HEK293 (cell line): ENCODE measurements around the gene ANO2.

Experiments
- CTCF ChIP-seq: fragments of 450-650 bp; formaldehyde crosslinking; IDR thresholded peaks from 2 replicates; pipeline ENCODE4 v1.5.1; 2016; ENCODE audit warnings: missing biosample characterization, missing genetic modification characterization
- HOXA7 ChIP-seq: sonication (generic); formaldehyde crosslinking; IDR thresholded peaks from 2 replicates; pipeline ENCODE4 v1.8.1; 2022; ENCODE audit warnings: missing genetic modification reagents, borderline replicate concordance
- PBX3 ChIP-seq: sonication (generic); formaldehyde crosslinking; IDR thresholded peaks from 2 replicates; pipeline ENCODE4 v1.8.1; 2022; ENCODE audit warnings: mild to moderate bottlenecking, moderate library complexity, missing genetic modification reagents
- ZBTB49 ChIP-seq: fragments of 450-650 bp; formaldehyde crosslinking; IDR thresholded peaks from 2 replicates; pipeline ENCODE4 v1.5.1; 2016; ENCODE audit warnings: missing biosample characterization, missing genetic modification characterization, low read depth
- ZNF184 ChIP-seq: fragments of 450-650 bp; IDR thresholded peaks from 2 replicates; pipeline ENCODE4 v1.5.1; 2018; ENCODE audit warnings: missing biosample characterization, mild to moderate bottlenecking, missing genetic modification characterization
- ZNF302 ChIP-seq: fragments of 450-650 bp; formaldehyde crosslinking; IDR thresholded peaks from 2 replicates; pipeline ENCODE4 v1.5.1; 2016; ENCODE audit warnings: missing biosample characterization, missing genetic modification characterization, low read depth
- ZNF530 ChIP-seq: fragments of 450-650 bp; formaldehyde crosslinking; IDR thresholded peaks from 2 replicates; pipeline ENCODE4 v1.5.1; 2016; ENCODE audit warnings: low read depth, missing biosample characterization, missing genetic modification characterization
- ZNF571 ChIP-seq: fragments of 450-650 bp; formaldehyde crosslinking; IDR thresholded peaks from 2 replicates; pipeline ENCODE4 v1.5.0; 2017; ENCODE audit warnings: missing biosample characterization, missing genetic modification characterization

GRCh38 chr12:5737778-5738177 is 207.3 kb downstream of the ANO2 start:
- no peak for TF ChIP-seq ZBTB49 (tag by site-specific recombination)
- TF ChIP-seq ZNF302 (tag by site-specific recombination): no peak
- no peak for TF ChIP-seq HOXA7 (CRISPR knock-in tag)
- TF ChIP-seq PBX3: no peak
- no peak for TF ChIP-seq CTCF
- no peak for TF ChIP-seq ZNF184 (tag by site-specific recombination)
- no peak for TF ChIP-seq ZNF571 (tag by site-specific recombination)
- TF ChIP-seq ZNF530 (tag by site-specific recombination): no peak
